Astrocyte (in vitro differentiated cells and primary cell): ENCODE measurements around the gene SLC44A1.

Experiments
- EZH2 ChIP-seq: IDR thresholded peaks from 2 replicates; pipeline ENCODE4 v1.6.1; 2012; ENCODE audit warnings: mild to moderate bottlenecking, low read length, inconsistent platforms; ENCODE audit not compliant: insufficient read depth
- TF ChIP-seq, protein P1 (sequence below): IDR thresholded peaks from 2 replicates; pipeline ENCODE4 v1.5.1; 2011; ENCODE audit warnings: low read depth, mild to moderate bottlenecking, inconsistent platforms, low read length, moderate library complexity; ENCODE audit not compliant: insufficient read depth

DNA sequence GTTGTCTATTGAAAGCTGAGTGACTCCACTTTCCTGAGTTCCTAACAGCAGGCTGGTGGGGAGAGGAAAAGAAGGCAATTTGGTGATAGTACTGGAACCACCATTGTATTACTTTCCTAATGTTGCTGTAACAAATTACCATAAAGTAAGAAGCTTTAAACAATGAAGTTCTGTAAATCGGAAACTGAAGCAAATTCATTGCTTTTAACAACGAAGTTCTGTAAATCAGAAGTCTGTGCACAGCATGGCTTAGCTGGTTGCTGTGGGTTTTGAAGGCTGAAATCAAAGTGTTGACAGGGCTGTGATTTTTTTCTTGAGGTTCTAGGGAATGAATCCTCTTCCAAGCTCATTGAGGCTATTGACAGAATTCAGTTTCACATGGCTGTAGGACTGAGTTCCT, 72.3 kb downstream of the SLC44A1 start:
- TF ChIP-seq, protein P1, sequence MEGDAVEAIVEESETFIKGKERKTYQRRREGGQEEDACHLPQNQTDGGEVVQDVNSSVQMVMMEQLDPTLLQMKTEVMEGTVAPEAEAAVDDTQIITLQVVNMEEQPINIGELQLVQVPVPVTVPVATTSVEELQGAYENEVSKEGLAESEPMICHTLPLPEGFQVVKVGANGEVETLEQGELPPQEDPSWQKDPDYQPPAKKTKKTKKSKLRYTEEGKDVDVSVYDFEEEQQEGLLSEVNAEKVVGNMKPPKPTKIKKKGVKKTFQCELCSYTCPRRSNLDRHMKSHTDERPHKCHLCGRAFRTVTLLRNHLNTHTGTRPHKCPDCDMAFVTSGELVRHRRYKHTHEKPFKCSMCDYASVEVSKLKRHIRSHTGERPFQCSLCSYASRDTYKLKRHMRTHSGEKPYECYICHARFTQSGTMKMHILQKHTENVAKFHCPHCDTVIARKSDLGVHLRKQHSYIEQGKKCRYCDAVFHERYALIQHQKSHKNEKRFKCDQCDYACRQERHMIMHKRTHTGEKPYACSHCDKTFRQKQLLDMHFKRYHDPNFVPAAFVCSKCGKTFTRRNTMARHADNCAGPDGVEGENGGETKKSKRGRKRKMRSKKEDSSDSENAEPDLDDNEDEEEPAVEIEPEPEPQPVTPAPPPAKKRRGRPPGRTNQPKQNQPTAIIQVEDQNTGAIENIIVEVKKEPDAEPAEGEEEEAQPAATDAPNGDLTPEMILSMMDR, result no peak
- TF ChIP-seq EZH2, result no peak
